GM04503 (cell line): ENCODE results near the gene NSD1.
A peak's percentile ranks its signal among the peaks of the same experiment; 100 is the strongest.

Source experiments
- DNase-seq: peaks from one replicate; pipeline ENCODE4 v3.0.0-alpha.2; 2012; ENCODE audit warnings: low read depth

Gene NSD1

GRCh38 chr5:177179431-177179830 lies 45.9 kb downstream of the NSD1 start:
- no peak for DNase-seq

GRCh38 chr5:177183142-177183541 lies 49.6 kb downstream of the NSD1 start:
- DNase-seq: no peak

GRCh38 chr5:177183766-177184360 lies 50.3 kb downstream of the NSD1 start:
- no peak for DNase-seq

GRCh38 chr5:177185993-177186392 lies 52.4 kb downstream of the NSD1 start:
- no peak for DNase-seq

- no peak for DNase-seq
Observed at GRCh38 chr5:177186645-177187044, 53.1 kb downstream of the NSD1 start.

- no peak for DNase-seq
Observed at GRCh38 chr5:177188775-177189174, 55.2 kb downstream of the NSD1 start.

GRCh38 chr5:177189416-177189815 lies 55.8 kb downstream of the NSD1 start:
- no peak for DNase-seq

- no peak for DNase-seq
Observed at GRCh38 chr5:177189965-177190364, 56.4 kb downstream of the NSD1 start.

- peak; percentile 97 for DNase-seq
Observed at GRCh38 chr5:177194268-177194667, 60.7 kb downstream of the NSD1 start.

- DNase-seq: no peak
Observed at GRCh38 chr5:177195307-177195952, 61.9 kb downstream of the NSD1 start.

- DNase-seq: no peak
Observed at GRCh38 chr5:177198738-177199137, 65.2 kb downstream of the NSD1 start.

GRCh38 chr5:177204281-177204680 lies 70.7 kb downstream of the NSD1 start:
- no peak for DNase-seq

GRCh38 chr5:177209610-177210009 lies 76.0 kb downstream of the NSD1 start:
- no peak for DNase-seq

GRCh38 chr5:177212242-177212641 lies 78.7 kb downstream of the NSD1 start:
- no peak for DNase-seq

- DNase-seq: no peak
Observed at GRCh38 chr5:177220576-177220975, 87.0 kb downstream of the NSD1 start.

GRCh38 chr5:177222269-177222668 lies 88.7 kb downstream of the NSD1 start:
- no peak for DNase-seq

GRCh38 chr5:177225798-177226197 lies 92.2 kb downstream of the NSD1 start:
- DNase-seq: no peak

GRCh38 chr5:177226860-177227259 lies 93.3 kb downstream of the NSD1 start:
- no peak for DNase-seq

GRCh38 chr5:177228751-177229150 lies 95.2 kb downstream of the NSD1 start:
- DNase-seq: no peak

- DNase-seq: no peak
Observed at GRCh38 chr5:177230660-177231059, 97.1 kb downstream of the NSD1 start.

GRCh38 chr5:177231479-177232250 lies 98.1 kb downstream of the NSD1 start:
- DNase-seq: no peak

- DNase-seq: no peak
Observed at GRCh38 chr5:177232358-177232757, 98.8 kb downstream of the NSD1 start.

GRCh38 chr5:177232761-177233160 lies 99.2 kb downstream of the NSD1 start:
- DNase-seq: peak; percentile 49
